IMR-90 (cell line): ENCODE data around the gene MAGI2. TPM values are rescaled to one million over a fixed set of nuclear protein-coding genes. Genes with fewer than 3 reads are reported as not detected.
A peak's percentile ranks its signal among the peaks of the same experiment; 100 is the strongest.

Experiments used
- ATAC-seq: fragments of 200-7000 bp; cut with Tn5 transposase; 2 replicates; pipeline ENCODE4 v1.9.1; 2020; ENCODE audit warnings: low read depth, mild to moderate bottlenecking, moderate library complexity
- BruUV-seq: library from RNA; stranded (reverse); fragments of 400-500 nt; replicated peaks from 2 replicates; lab custom pipeline; 2021; lab: Mats Ljungman, UMichigan
- CTCF ChIA-PET: fragments of 300-600 bp; formaldehyde crosslinking; extraction: SDS; loops from one replicate; lab custom pipeline; 2021; ENCODE audit warnings: antibody characterized with exemption; lab: Yijun Ruan, JAX
- POLR2A ChIA-PET: fragments of 300-600 bp; sonication (Branson Sonifier 250); formaldehyde crosslinking; loops from one replicate; lab custom pipeline; 2022; ENCODE audit warnings: antibody characterized with exemption; ENCODE audit not compliant: unreplicated experiment; lab: Charles Lee
- DNase-seq: peaks from one replicate; pipeline ENCODE4 v3.0.0; 2013
- H2AFZ ChIP-seq: replicated peaks from 2 replicates; pipeline ENCODE3; 2013; ENCODE audit warnings: low read length, mild to moderate bottlenecking; ENCODE audit not compliant: poor library complexity
- H2AK5ac ChIP-seq: 2 replicates; pipeline ENCODE4 v1.6.1; 2013; ENCODE audit warnings: low read depth, low read length, inconsistent platforms
- H2AK9ac ChIP-seq: replicated peaks from 2 replicates; pipeline ENCODE3; 2013; ENCODE audit warnings: mild to moderate bottlenecking, low read depth, low read length, moderate library complexity; ENCODE audit not compliant: poor library complexity
- H2BK120ac ChIP-seq: 2 replicates; pipeline ENCODE4 v1.6.1; 2013; ENCODE audit warnings: low read depth, low read length, inconsistent platforms
- H2BK15ac ChIP-seq: 3 replicates; pipeline ENCODE4 v1.6.1; 2013; ENCODE audit warnings: low read depth, low read length, inconsistent platforms
- H2BK20ac ChIP-seq: 2 replicates; pipeline ENCODE4 v1.6.1; 2013; ENCODE audit warnings: low read depth, mild to moderate bottlenecking, inconsistent platforms, low read length, moderate library complexity
- H2BK5ac ChIP-seq: 2 replicates; pipeline ENCODE4 v1.6.1; 2013; ENCODE audit warnings: mild to moderate bottlenecking, low read depth, low read length, inconsistent platforms; ENCODE audit not compliant: poor library complexity, severe bottlenecking
- H3K14ac ChIP-seq: replicated peaks from 2 replicates; pipeline ENCODE4 v1.6.1; 2013; ENCODE audit warnings: low read depth, low read length, inconsistent platforms
- H3K18ac ChIP-seq: 2 replicates; pipeline ENCODE4 v1.6.1; 2013; ENCODE audit warnings: low read depth, low read length, control low read depth
- H3K23ac ChIP-seq: 2 replicates; pipeline ENCODE4 v1.6.1; 2013; ENCODE audit warnings: low read depth, low read length, inconsistent platforms
- H3K27ac ChIP-seq: 2 replicates; pipeline ENCODE4 v1.5.1; 2013; ENCODE audit warnings: mild to moderate bottlenecking, control low read depth, low read length; ENCODE audit not compliant: insufficient read depth
- H3K27me3 ChIP-seq: 2 replicates; pipeline ENCODE4 v1.6.1; 2013; ENCODE audit warnings: low read length; ENCODE audit not compliant: control insufficient read depth, insufficient read depth
- H3K36me3 ChIP-seq: 2 replicates; pipeline ENCODE4 v1.6.1; 2013; ENCODE audit warnings: low read length, mixed read lengths; ENCODE audit not compliant: control insufficient read depth, insufficient read depth
- H3K4ac ChIP-seq: 2 replicates; pipeline ENCODE4 v1.6.1; 2013; ENCODE audit warnings: low read depth, low read length, inconsistent platforms
- H3K4me1 ChIP-seq: 2 replicates; pipeline ENCODE4 v1.6.1; 2013; ENCODE audit warnings: low read length, mixed read lengths; ENCODE audit not compliant: control insufficient read depth, insufficient read depth
- H3K4me2 ChIP-seq: 2 replicates; pipeline ENCODE4 v1.6.1; 2013; ENCODE audit warnings: low read depth, mild to moderate bottlenecking, control low read depth, low read length, moderate library complexity
- H3K4me3 ChIP-seq: 2 replicates; pipeline ENCODE4 v1.5.1; 2013; ENCODE audit warnings: low read depth, mild to moderate bottlenecking, control low read depth, low read length, moderate library complexity; ENCODE audit not compliant: insufficient read depth
- H3K56ac ChIP-seq: 2 replicates; pipeline ENCODE4 v1.6.1; 2013; ENCODE audit warnings: low read length, inconsistent platforms; ENCODE audit not compliant: insufficient read depth; ENCODE audit errors: extremely low read depth
- H3K79me1 ChIP-seq, 2 experiments: 2 replicates each; pipeline ENCODE4 v1.6.1; 2013; ENCODE audit warnings: low read length in 2 of 2, inconsistent platforms in 1 of 2, low read depth in 1 of 2
- H3K9ac ChIP-seq: 2 replicates; pipeline ENCODE4 v1.6.1; 2013; ENCODE audit warnings: low read depth, low read length, control low read depth
- H3K9me1 ChIP-seq: 2 replicates; pipeline ENCODE4 v1.6.1; 2013; ENCODE audit warnings: low read length, inconsistent platforms; ENCODE audit not compliant: insufficient read depth
- H3K9me3 ChIP-seq: 2 replicates; pipeline ENCODE4 v1.6.1; 2013; ENCODE audit warnings: low read length; ENCODE audit not compliant: control insufficient read depth, insufficient read depth
- H4K20me1 ChIP-seq: 2 replicates; pipeline ENCODE4 v1.6.1; 2013; ENCODE audit warnings: low read length, inconsistent platforms; ENCODE audit not compliant: insufficient read depth
- H4K5ac ChIP-seq: 2 replicates; pipeline ENCODE4 v1.6.1; 2013; ENCODE audit warnings: mild to moderate bottlenecking, low read depth, low read length, control low read depth
- H4K8ac ChIP-seq, 2 experiments: 2 replicates each; pipeline ENCODE4 v1.6.1; 2013; ENCODE audit warnings: low read depth in 2 of 2, low read length in 2 of 2, control low read depth in 1 of 2, inconsistent platforms in 1 of 2
- H4K91ac ChIP-seq: 2 replicates; pipeline ENCODE4 v1.6.1; 2013; ENCODE audit warnings: low read depth, low read length, inconsistent platforms; ENCODE audit not compliant: insufficient read depth
- BHLHE40 ChIP-seq: fragments of 150-350 bp; IDR thresholded peaks from 2 replicates; pipeline ENCODE4 v1.6.1; 2016; ENCODE audit warnings: mild to moderate bottlenecking, low read depth, low read length
- CHD1 ChIP-seq: IDR thresholded peaks from 2 replicates; pipeline ENCODE4 v1.6.1; 2012; ENCODE audit warnings: low read depth, low read length, improper control_type of control experiment
- FOS ChIP-seq: fragments of 150-350 bp; IDR thresholded peaks from 2 replicates; pipeline ENCODE4 v1.6.1; 2016; ENCODE audit warnings: low read depth, low read length
- MAFK ChIP-seq: IDR thresholded peaks from 2 replicates; pipeline ENCODE4 v1.6.1; 2012; ENCODE audit warnings: low read depth, low read length, improper control_type of control experiment
- MXI1 ChIP-seq: IDR thresholded peaks from 2 replicates; pipeline ENCODE4 v1.6.1; 2012; ENCODE audit warnings: low read depth, mild to moderate bottlenecking, low read length, moderate library complexity, borderline replicate concordance
- NFE2L2 ChIP-seq: fragments of 150-350 bp; IDR thresholded peaks from 2 replicates; pipeline ENCODE4 v1.6.1; 2016; ENCODE audit warnings: low read depth, mild to moderate bottlenecking, low read length
- POLR2A ChIP-seq: IDR thresholded peaks from 2 replicates; pipeline ENCODE4 v1.6.1; 2012; ENCODE audit warnings: mild to moderate bottlenecking, low read depth, low read length
- RCOR1 ChIP-seq: IDR thresholded peaks from 2 replicates; pipeline ENCODE4 v1.6.1; 2012; ENCODE audit warnings: mild to moderate bottlenecking, low read length, improper control_type of control experiment; ENCODE audit not compliant: insufficient replicate concordance
- RFX5 ChIP-seq: IDR thresholded peaks from 2 replicates; pipeline ENCODE4 v1.8.0; 2012; ENCODE audit warnings: low read depth, mild to moderate bottlenecking, low read length, moderate library complexity
- SMC3 ChIP-seq: fragments of 150-350 bp; IDR thresholded peaks from 2 replicates; pipeline ENCODE4 v1.6.1; 2016; ENCODE audit warnings: low read depth, mild to moderate bottlenecking, antibody characterized with exemption, low read length, moderate library complexity
- USF2 ChIP-seq: fragments of 150-350 bp; IDR thresholded peaks from 2 replicates; pipeline ENCODE4 v1.6.1; 2017; ENCODE audit warnings: mild to moderate bottlenecking, antibody characterized with exemption, low read length, low read depth
- WGBS, 2 experiments: methylation state at CpG; one replicate each; pipeline versions ENCODE4 v1.1.5 to v1.1.7; 2013; ENCODE audit warnings: missing lambda C conversion rate in 2 of 2; ENCODE audit not compliant: insufficient read length in 1 of 2; ENCODE audit errors: extremely low coverage in 2 of 2; 5-methylcytosine and 5-hydroxymethylcytosine counted together
- dilution Hi-C: fragments of 300-500 bp; cut with HindIII; formaldehyde crosslinking; loops from one replicate; pipeline ENCODE4 v1.14.3; 2018; ENCODE audit warnings: low sequenced_read_pairs; ENCODE audit not compliant: unreplicated experiment
- in situ Hi-C: fragments of 300-500 bp; cut with MboI; formaldehyde crosslinking; loops from 3 replicates; pipeline ENCODE4 v1.14.3; 2019; ENCODE audit warnings: low sequenced_read_pairs, inconsistent platforms, mixed read lengths
- intact Hi-C: fragments of 100-400 bp; cut with micrococcal nuclease; formaldehyde crosslinking; loops from 2 replicates; pipeline ENCODE4 v1.10.0; 2022
- polyA plus RNA-seq, 3 experiments: library from polyadenylated mRNA; depleted of rRNA; stranded (reverse); fragments of >200 nt; gene quantifications; 2 replicates each; pipeline ENCODE4 v1.2.3, GENCODE V29; 2012; ENCODE audit warnings: low replicate concordance in 1 of 3
- total RNA-seq: library from RNA; depleted of rRNA; stranded (reverse); fragments of >200 nt; gene quantifications from 2 replicates; pipeline ENCODE4 v1.2.3, GENCODE V29; 2012
- TF ChIP-seq, protein P1 (sequence below): conservative IDR thresholded peaks from 2 replicates; pipeline ENCODE4 v1.5.1; 2012; ENCODE audit warnings: mild to moderate bottlenecking, low read depth, low read length, improper control_type of control experiment
- TF ChIP-seq, protein P2 (sequence below): fragments of 150-350 bp; IDR thresholded peaks from 2 replicates; pipeline ENCODE4 v1.6.1; 2016; ENCODE audit warnings: low read depth, mild to moderate bottlenecking, low read length, moderate library complexity, borderline replicate concordance

Gene MAGI2
- total and polyA plus RNA-seq, 2 of the 4 experiments (the other 2 are of a cell fraction): 2.5 to 17.9 TPM

DNA sequence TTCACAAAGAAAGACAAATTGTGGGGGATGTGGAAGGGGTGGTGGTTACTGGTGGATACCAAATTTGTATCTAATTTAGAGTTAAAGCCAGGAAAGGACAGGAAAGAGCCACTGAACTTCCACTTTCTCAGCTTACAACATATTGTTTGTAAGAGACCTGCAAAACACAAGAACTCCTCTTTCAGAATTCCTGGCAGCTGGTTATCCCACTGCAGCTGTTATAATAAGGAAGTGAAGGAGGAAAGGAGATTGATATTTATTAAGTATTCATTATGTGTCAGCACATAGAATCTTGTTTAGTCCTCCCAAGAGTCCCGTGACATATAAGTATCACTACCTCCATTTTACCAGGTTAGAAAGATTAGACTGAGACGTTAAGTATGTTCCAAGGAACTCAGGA, 1173.2 kb downstream of the MAGI2 start:
- H2BK15ac ChIP-seq: peak overlapping the region; percentile 43; the same call in 2 of the 3 replicates
- H3K79me1 ChIP-seq: no peaks in the 10 kb centered on the region
- H2AK5ac ChIP-seq: peak overlapping the region; percentile 83
- TF ChIP-seq MXI1: no peak
- TF ChIP-seq RFX5: no peak
- no peak for TF ChIP-seq POLR2A
- no peak for TF ChIP-seq RCOR1
- no peak for TF ChIP-seq FOS
- no peak for TF ChIP-seq BHLHE40
- no peak for TF ChIP-seq NFE2L2
- TF ChIP-seq, protein P1, sequence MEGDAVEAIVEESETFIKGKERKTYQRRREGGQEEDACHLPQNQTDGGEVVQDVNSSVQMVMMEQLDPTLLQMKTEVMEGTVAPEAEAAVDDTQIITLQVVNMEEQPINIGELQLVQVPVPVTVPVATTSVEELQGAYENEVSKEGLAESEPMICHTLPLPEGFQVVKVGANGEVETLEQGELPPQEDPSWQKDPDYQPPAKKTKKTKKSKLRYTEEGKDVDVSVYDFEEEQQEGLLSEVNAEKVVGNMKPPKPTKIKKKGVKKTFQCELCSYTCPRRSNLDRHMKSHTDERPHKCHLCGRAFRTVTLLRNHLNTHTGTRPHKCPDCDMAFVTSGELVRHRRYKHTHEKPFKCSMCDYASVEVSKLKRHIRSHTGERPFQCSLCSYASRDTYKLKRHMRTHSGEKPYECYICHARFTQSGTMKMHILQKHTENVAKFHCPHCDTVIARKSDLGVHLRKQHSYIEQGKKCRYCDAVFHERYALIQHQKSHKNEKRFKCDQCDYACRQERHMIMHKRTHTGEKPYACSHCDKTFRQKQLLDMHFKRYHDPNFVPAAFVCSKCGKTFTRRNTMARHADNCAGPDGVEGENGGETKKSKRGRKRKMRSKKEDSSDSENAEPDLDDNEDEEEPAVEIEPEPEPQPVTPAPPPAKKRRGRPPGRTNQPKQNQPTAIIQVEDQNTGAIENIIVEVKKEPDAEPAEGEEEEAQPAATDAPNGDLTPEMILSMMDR: no peak
- no peak for TF ChIP-seq MAFK
- no peak for TF ChIP-seq SMC3
- TF ChIP-seq CHD1: no peak
- TF ChIP-seq, protein P2, sequence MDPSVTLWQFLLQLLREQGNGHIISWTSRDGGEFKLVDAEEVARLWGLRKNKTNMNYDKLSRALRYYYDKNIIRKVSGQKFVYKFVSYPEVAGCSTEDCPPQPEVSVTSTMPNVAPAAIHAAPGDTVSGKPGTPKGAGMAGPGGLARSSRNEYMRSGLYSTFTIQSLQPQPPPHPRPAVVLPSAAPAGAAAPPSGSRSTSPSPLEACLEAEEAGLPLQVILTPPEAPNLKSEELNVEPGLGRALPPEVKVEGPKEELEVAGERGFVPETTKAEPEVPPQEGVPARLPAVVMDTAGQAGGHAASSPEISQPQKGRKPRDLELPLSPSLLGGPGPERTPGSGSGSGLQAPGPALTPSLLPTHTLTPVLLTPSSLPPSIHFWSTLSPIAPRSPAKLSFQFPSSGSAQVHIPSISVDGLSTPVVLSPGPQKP: no peak
- no peak for TF ChIP-seq USF2
- no peak overlapping the region for H3K9ac ChIP-seq
- WGBS, 2 experiments: no CpG with 5 or more reads among the region's 2 CpGs
- H4K91ac ChIP-seq: no peak overlapping the region
- H3K23ac ChIP-seq: no peak overlapping the region
- no peak overlapping the region for H2BK5ac ChIP-seq
- 0 out of 4 replicates have a peak overlapping the region, but pooled peaks of 1 of the 2 experiments have one; percentile 1 for H4K8ac ChIP-seq
- no peak overlapping the region for H2AK9ac ChIP-seq
- H3K4ac ChIP-seq: peak overlapping the region; percentile 29; the same call in 1 of the 2 replicates
- H3K27me3 ChIP-seq: no peaks in the 10 kb centered on the region
- H3K18ac ChIP-seq: no peak overlapping the region
- no peak overlapping the region for H4K5ac ChIP-seq
- ATAC-seq (no peak), DNase-seq (peak; percentile 10)
- dilution Hi-C loops: no loop called here
- no peak overlapping the region for H3K4me2 ChIP-seq
- H3K4me3 ChIP-seq: no peak overlapping the region
- intact Hi-C loops: no loop called here
- no TSS peak for BruUV-seq
- peaks cover 7% of the 10 kb centered on the region for H3K9me1 ChIP-seq
- in situ Hi-C loops: no loop called here
- no peaks in the 10 kb centered on the region for H4K20me1 ChIP-seq
- no peaks in the 10 kb centered on the region for H3K9me3 ChIP-seq
- ChIA-PET CTCF (no interaction called here), POLR2A (interaction anchor here (0.6 kb wide), 1 partner anchor 134 kb away, joined by 3 read pairs; no protein-coding TSS in a partner anchor)
- H3K56ac ChIP-seq: no peak overlapping the region
- H2BK120ac ChIP-seq: peak overlapping the region; percentile 43; the same call in 1 of the 2 replicates
- H2AFZ ChIP-seq: no peak overlapping the region
- 0 out of 2 replicates have a peak overlapping the region, but pooled peaks have one; percentile 52 for H3K14ac ChIP-seq
- peak overlapping the region; percentile 78 for H2BK20ac ChIP-seq
- no peaks in the 10 kb centered on the region for H3K36me3 ChIP-seq
- no peak overlapping the region for H3K27ac ChIP-seq
- peaks cover 5% of the 10 kb centered on the region for H3K4me1 ChIP-seq
